A549 (cell line): Measurements from ENCODE around the gene UBL7.

Source experiments
- CHD4 ChIP-seq: fragments of 200-600 bp; sonication (generic); IDR thresholded peaks from 2 replicates; pipeline ENCODE4 v1.6.1; 2016; ENCODE audit warnings: antibody characterized with exemption, mild to moderate bottlenecking, borderline replicate concordance
- CTCF ChIP-seq: fragments of >200 bp; sonication (Bioruptor Twin); formaldehyde crosslinking; IDR thresholded peaks from 3 replicates; pipeline ENCODE4 v1.5.1; 2016
- E2F6 ChIP-seq: IDR thresholded peaks from 2 replicates; pipeline ENCODE4 v1.6.1; 2012; ENCODE audit warnings: low read depth, borderline replicate concordance
- ELK1 ChIP-seq: fragments of 150-350 bp; IDR thresholded peaks from 2 replicates; pipeline ENCODE4 v1.6.1; 2014; ENCODE audit warnings: low read depth, mild to moderate bottlenecking, low read length
- KDM1A ChIP-seq: fragments of 200-600 bp; sonication (generic); IDR thresholded peaks from 2 replicates; pipeline ENCODE4 v1.6.1; 2016; ENCODE audit warnings: low read depth, mild to moderate bottlenecking
- MYC ChIP-seq: IDR thresholded peaks from 2 replicates; pipeline ENCODE4 v1.6.1; 2012; ENCODE audit warnings: mild to moderate bottlenecking, inconsistent platforms, low read length, improper control_type of control experiment, borderline replicate concordance
- NFE2L2 ChIP-seq: fragments of 150-350 bp; conservative IDR thresholded peaks from 2 replicates; pipeline ENCODE4 v1.6.1; 2014; ENCODE audit warnings: low read length
- PBX3 ChIP-seq: IDR thresholded peaks from 2 replicates; pipeline ENCODE4 v1.6.1; 2012
- POLR2A ChIP-seq: IDR thresholded peaks from 2 replicates; pipeline ENCODE4 v1.6.1; 2012; ENCODE audit warnings: mild to moderate bottlenecking, low read length
- REST ChIP-seq: fragments of 200-600 bp; sonication (generic); IDR thresholded peaks from 2 replicates; pipeline ENCODE4 v1.6.1; 2016; ENCODE audit warnings: antibody characterized with exemption, mild to moderate bottlenecking, moderate library complexity
- SREBF2 ChIP-seq: fragments of 450-650 bp; IDR thresholded peaks from 2 replicates; pipeline ENCODE4 v1.6.1; 2014; ENCODE audit warnings: mild to moderate bottlenecking, moderate library complexity

- TF ChIP-seq CTCF (no peak), POLR2A (no peak), REST (no peak), MYC (no peak), PBX3 (no peak), SREBF2 (no peak), E2F6 (no peak), ELK1 (no peak), KDM1A (no peak), CHD4 (no peak), NFE2L2 (no peak)
Observed at GRCh38 chr15:74449643-74450205, 11.2 kb downstream of the UBL7 start.
